ENCODE data around the gene KLF5.

DNA sequence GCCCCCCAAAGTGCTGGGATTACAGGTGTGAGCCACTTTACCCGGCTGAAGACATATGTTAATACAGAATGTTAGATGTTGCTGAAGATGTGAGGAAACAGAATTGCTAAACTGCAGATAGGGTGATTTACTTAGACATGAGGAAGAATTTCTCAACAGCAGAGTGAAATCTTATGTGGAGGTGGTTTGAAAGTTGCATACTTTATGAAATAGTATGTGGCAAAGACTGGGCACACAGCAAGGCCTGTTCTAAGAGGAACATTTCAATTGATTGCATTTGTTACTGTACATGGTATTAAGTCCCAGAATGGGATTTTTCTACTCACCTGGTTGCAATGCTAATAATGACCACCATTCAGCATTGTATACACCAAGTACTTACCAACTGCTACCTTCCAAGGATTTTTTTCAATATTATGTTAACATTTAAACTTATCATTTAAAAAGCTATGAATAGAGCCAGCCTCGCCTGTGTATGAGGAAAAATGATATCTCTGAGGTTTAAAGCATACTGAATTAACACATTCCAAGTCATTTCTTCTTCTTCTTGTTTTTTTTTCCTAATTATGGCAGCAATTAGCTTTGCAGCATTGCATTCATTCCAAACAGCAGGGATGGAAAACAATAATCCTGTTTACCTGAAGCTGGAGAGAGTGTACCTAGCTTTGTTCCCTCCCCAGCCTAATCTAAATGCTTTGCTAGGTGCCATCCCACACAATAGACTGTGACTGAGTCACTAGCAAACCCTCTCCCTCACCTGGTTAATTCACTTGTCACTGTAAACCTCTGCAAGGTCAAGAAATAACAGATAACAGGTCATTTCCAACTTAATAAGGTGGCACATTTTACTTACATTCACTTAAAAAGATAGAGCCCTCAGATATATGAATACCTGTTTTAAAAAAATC is 19.4 kb upstream of the KLF5 start:
- no peak for TF ChIP-seq POLR2AphosphoS5 (IDR thresholded peaks at IDR 0.05)
- TF ChIP-seq, protein P1, sequence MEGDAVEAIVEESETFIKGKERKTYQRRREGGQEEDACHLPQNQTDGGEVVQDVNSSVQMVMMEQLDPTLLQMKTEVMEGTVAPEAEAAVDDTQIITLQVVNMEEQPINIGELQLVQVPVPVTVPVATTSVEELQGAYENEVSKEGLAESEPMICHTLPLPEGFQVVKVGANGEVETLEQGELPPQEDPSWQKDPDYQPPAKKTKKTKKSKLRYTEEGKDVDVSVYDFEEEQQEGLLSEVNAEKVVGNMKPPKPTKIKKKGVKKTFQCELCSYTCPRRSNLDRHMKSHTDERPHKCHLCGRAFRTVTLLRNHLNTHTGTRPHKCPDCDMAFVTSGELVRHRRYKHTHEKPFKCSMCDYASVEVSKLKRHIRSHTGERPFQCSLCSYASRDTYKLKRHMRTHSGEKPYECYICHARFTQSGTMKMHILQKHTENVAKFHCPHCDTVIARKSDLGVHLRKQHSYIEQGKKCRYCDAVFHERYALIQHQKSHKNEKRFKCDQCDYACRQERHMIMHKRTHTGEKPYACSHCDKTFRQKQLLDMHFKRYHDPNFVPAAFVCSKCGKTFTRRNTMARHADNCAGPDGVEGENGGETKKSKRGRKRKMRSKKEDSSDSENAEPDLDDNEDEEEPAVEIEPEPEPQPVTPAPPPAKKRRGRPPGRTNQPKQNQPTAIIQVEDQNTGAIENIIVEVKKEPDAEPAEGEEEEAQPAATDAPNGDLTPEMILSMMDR (IDR thresholded peaks at IDR 0.05), result no peak
